Ishikawa (cell line): ENCODE measurements around the gene TBC1D21.

Experiments
- CEBPB ChIP-seq: IDR thresholded peaks from 2 replicates; pipeline ENCODE4 v1.6.1; 2012
- CREB1 ChIP-seq: IDR thresholded peaks from 2 replicates; pipeline ENCODE4 v1.6.1; 2012; ENCODE audit warnings: low read depth
- EGR1 ChIP-seq: IDR thresholded peaks from 2 replicates; pipeline ENCODE4 v1.6.1; 2012
- EP300 ChIP-seq: IDR thresholded peaks from 2 replicates; pipeline ENCODE4 v1.6.1; 2012; ENCODE audit warnings: borderline replicate concordance
- FOXM1 ChIP-seq: IDR thresholded peaks from 2 replicates; pipeline ENCODE4 v1.6.1; 2012; ENCODE audit warnings: low read depth, borderline replicate concordance
- NFIC ChIP-seq: IDR thresholded peaks from 2 replicates; pipeline ENCODE4 v1.6.1; 2012
- RAD21 ChIP-seq: IDR thresholded peaks from 2 replicates; pipeline ENCODE4 v1.6.1; 2012; ENCODE audit warnings: low read depth
- TAF1 ChIP-seq: IDR thresholded peaks from 2 replicates; pipeline ENCODE4 v1.6.1; 2012; ENCODE audit warnings: low read depth, mild to moderate bottlenecking
- TCF12 ChIP-seq: IDR thresholded peaks from 2 replicates; pipeline ENCODE4 v1.6.1; 2012; ENCODE audit warnings: low read depth
- TEAD4 ChIP-seq: IDR thresholded peaks from 2 replicates; pipeline ENCODE4 v1.6.1; 2012
- YY1 ChIP-seq: IDR thresholded peaks from 2 replicates; pipeline ENCODE4 v1.6.1; 2012; ENCODE audit warnings: low read depth
- ZBTB7A ChIP-seq: IDR thresholded peaks from 2 replicates; pipeline ENCODE4 v1.6.1; 2012; ENCODE audit warnings: low read depth
- TF ChIP-seq, protein P1 (sequence below): IDR thresholded peaks from 2 replicates; pipeline ENCODE4 v1.6.1; 2012; ENCODE audit warnings: low read depth, mild to moderate bottlenecking
- TF ChIP-seq, protein P2 (sequence below): IDR thresholded peaks from 2 replicates; pipeline ENCODE4 v1.6.1; 2012

DNA sequence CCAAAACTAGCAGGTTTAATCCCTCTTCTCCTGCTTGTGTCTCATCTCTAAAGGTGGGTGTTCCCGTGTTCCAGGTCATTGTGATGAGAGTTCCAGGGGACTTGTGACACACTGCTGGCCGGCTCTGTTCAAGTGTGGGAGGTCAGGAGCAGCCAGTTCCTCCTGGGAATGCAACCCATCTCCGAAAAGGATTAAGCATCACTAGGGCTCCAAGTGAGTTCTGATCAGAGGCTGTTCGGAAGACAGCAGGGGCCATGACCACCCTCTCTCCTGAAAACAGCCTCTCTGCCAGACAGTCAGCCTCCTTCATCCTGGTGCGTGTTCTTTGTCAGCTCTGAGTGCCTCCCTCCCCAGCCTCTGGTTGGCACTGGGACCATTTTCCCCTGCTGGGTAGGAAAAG, at the start of gene TBC1D21:
- TF ChIP-seq CEBPB (no peak), RAD21 (no peak), YY1 (no peak), EP300 (no peak), FOXM1 (no peak), TAF1 (no peak), EGR1 (no peak), TCF12 (no peak), CREB1 (no peak), TEAD4 (no peak), ZBTB7A (no peak), NFIC (no peak)
- TF ChIP-seq, protein P1, sequence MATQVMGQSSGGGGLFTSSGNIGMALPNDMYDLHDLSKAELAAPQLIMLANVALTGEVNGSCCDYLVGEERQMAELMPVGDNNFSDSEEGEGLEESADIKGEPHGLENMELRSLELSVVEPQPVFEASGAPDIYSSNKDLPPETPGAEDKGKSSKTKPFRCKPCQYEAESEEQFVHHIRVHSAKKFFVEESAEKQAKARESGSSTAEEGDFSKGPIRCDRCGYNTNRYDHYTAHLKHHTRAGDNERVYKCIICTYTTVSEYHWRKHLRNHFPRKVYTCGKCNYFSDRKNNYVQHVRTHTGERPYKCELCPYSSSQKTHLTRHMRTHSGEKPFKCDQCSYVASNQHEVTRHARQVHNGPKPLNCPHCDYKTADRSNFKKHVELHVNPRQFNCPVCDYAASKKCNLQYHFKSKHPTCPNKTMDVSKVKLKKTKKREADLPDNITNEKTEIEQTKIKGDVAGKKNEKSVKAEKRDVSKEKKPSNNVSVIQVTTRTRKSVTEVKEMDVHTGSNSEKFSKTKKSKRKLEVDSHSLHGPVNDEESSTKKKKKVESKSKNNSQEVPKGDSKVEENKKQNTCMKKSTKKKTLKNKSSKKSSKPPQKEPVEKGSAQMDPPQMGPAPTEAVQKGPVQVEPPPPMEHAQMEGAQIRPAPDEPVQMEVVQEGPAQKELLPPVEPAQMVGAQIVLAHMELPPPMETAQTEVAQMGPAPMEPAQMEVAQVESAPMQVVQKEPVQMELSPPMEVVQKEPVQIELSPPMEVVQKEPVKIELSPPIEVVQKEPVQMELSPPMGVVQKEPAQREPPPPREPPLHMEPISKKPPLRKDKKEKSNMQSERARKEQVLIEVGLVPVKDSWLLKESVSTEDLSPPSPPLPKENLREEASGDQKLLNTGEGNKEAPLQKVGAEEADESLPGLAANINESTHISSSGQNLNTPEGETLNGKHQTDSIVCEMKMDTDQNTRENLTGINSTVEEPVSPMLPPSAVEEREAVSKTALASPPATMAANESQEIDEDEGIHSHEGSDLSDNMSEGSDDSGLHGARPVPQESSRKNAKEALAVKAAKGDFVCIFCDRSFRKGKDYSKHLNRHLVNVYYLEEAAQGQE = no peak
- TF ChIP-seq, protein P2, sequence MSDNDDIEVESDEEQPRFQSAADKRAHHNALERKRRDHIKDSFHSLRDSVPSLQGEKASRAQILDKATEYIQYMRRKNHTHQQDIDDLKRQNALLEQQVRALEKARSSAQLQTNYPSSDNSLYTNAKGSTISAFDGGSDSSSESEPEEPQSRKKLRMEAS = no peak
